ENCODE data around the gene GNB1L.

GNB1L gene

GRCh38 chr22:19745155-19746101 lies 109.2 kb downstream of the GNB1L start:
- no peak for DNase-seq

- DNase-seq: no peak
These were observed 110.2 kb downstream of the GNB1L start for GRCh38 chr22:19744350-19745006.

- DNase-seq: no peak
These were observed 111.0 kb downstream of the GNB1L start for GRCh38 chr22:19743651-19744050.

- DNase-seq: no peak
These were observed 111.6 kb downstream of the GNB1L start for GRCh38 chr22:19743081-19743480.

GRCh38 chr22:19742160-19743066 lies 112.3 kb downstream of the GNB1L start:
- DNase-seq: no peak

- no peak for DNase-seq
These were observed 113.6 kb downstream of the GNB1L start for GRCh38 chr22:19741053-19741452.

GRCh38 chr22:19740586-19740985 lies 114.1 kb downstream of the GNB1L start:
- no peak for DNase-seq

GRCh38 chr22:19739911-19740449 lies 114.7 kb downstream of the GNB1L start:
- DNase-seq: no peak

GRCh38 chr22:19739448-19739895 lies 115.2 kb downstream of the GNB1L start:
- DNase-seq: no peak

- no peak for DNase-seq
These were observed 115.8 kb downstream of the GNB1L start for GRCh38 chr22:19738664-19739447.

- no peak for DNase-seq
These were observed 116.6 kb downstream of the GNB1L start for GRCh38 chr22:19737846-19738663.

GRCh38 chr22:19735665-19736510 lies 118.8 kb downstream of the GNB1L start:
- no peak for DNase-seq

- no peak for DNase-seq
These were observed 119.8 kb downstream of the GNB1L start for GRCh38 chr22:19734837-19735382.

- no peak for DNase-seq
These were observed 120.5 kb downstream of the GNB1L start for GRCh38 chr22:19734163-19734562.

- DNase-seq: no peak
These were observed 120.9 kb downstream of the GNB1L start for GRCh38 chr22:19733755-19734154.
